ENCODE measurements around the gene SERPIND1. TPM values are rescaled to one million over a fixed set of nuclear protein-coding genes. Genes with fewer than 3 reads are reported as not detected.

SERPIND1 gene
- total and polyA plus RNA-seq, 2 of the 8 experiments (the other 6 are each of a cell fraction or from before 2014, with no cell fraction given), result not detected

GRCh38 chr22:20727118-20728015 lies 46.5 kb upstream of the SERPIND1 start:
- Histone ChIP-seq H3K27me3 (replicated peaks in 1 of 4; ENCODE audit: control insufficient read depth in 3 of 4, extremely low read depth in 1 of 4, insufficient read depth in 3 of 4, low read length in 3 of 4) (no peaks in the 10 kb centered on the region), H2BK5ac (ENCODE audit: low read depth, low read length) (no peak overlapping the region), H4K20me1 (replicated peaks in 1 of 2; ENCODE audit: control insufficient read depth in 1 of 2, insufficient read depth in 2 of 2, low read length in 2 of 2) (peaks cover 0 to 2% of the 10 kb centered on the region in 2 experiments), H3K79me1 (ENCODE audit: low read depth, low read length) (no peaks in the 10 kb centered on the region), H3K79me2 (ENCODE audit: control insufficient read depth in 1 of 2, insufficient read depth in 2 of 2, low read length in 2 of 2) (no peaks in the 10 kb centered on the region), H2AK5ac (ENCODE audit: low read depth, low read length) (no peak overlapping the region), H3K56ac (replicated peaks; ENCODE audit: insufficient read length, low read depth, low read length) (no peak overlapping the region), H4K91ac (replicated peaks; ENCODE audit: insufficient read length, low read length) (no peak overlapping the region), H4K5ac (ENCODE audit: insufficient read length, low read depth, low read length) (no peak overlapping the region), H3K18ac (ENCODE audit: extremely low read depth, low read length) (no peak overlapping the region), H2BK120ac (replicated peaks; ENCODE audit: low read depth, low read length) (no peak overlapping the region), H3K23me2 (ENCODE audit: low read depth, low read length) (no peaks in the 10 kb centered on the region; the same call in 1 of the 2 replicates), H3K9ac (replicated peaks in 1 of 4; ENCODE audit: extremely low read depth in 1 of 4, low read depth in 3 of 4, low read length in 3 of 4) (no peak overlapping the region), H3K14ac (ENCODE audit: insufficient read length) (no peak overlapping the region), H2BK12ac (ENCODE audit: low read depth, low read length) (no peak overlapping the region), H2BK15ac (ENCODE audit: low read length) (no peak overlapping the region), H3K4me1 (replicated peaks in 1 of 4; ENCODE audit: control insufficient read depth in 3 of 4, insufficient read depth in 4 of 4, low read length in 3 of 4) (no peaks in the 10 kb centered on the region), H3K27ac (ENCODE audit: low read depth, low read length) (no peak overlapping the region), H3K4ac (replicated peaks; ENCODE audit: insufficient read length, low read depth, low read length) (no peak overlapping the region), H2BK20ac (ENCODE audit: low read length) (no peak overlapping the region), H3K4me3 (ENCODE audit: extremely low read depth in 1 of 4, insufficient read depth in 2 of 4, low read depth in 3 of 4, low read length in 4 of 4) (no peak overlapping the region), H2AFZ (ENCODE audit: low read length) (no peak overlapping the region), H3K23ac (ENCODE audit: insufficient read length) (no peak overlapping the region), H3K36me3 (ENCODE audit: control insufficient read depth in 2 of 4, insufficient read depth in 4 of 4, low read length in 3 of 4) (peaks cover 0 to 3% (median under 1%) of the 10 kb centered on the region in 4 experiments; a peak in 2 of 8 replicates), H3K9me3 (ENCODE audit: insufficient read depth in 2 of 2, low read depth in 1 of 2, low read length in 1 of 2) (no peaks in the 10 kb centered on the region), H4K8ac (ENCODE audit: extremely low read depth, insufficient read depth, low read length) (no peak overlapping the region), H3K4me2 (ENCODE audit: insufficient read depth in 1 of 2, low read depth in 2 of 2, low read length in 2 of 2) (no peak overlapping the region)
- 88% methylated on average over 24 of the region's 29 CpGs; no CpG with 5 or more reads in 1 of the 2 experiments for WGBS, 2 experiments (ENCODE audit: extremely low coverage in 1 of 2, insufficient coverage in 1 of 2, insufficient read length in 1 of 2, insufficient replicate concordance in 2 of 2, low coverage in 1 of 2, low lambda C conversion rate in 2 of 2, missing lambda C conversion rate in 1 of 2)
- DNase-seq (ENCODE audit: low read depth in 1 of 2, low spot score in 2 of 2) (no peak), FAIRE-seq (no peak)
- ChIA-PET POLR2A (ENCODE audit: partially characterized antibody) (no interaction called here), CTCF (ENCODE audit: partially characterized antibody) (no interaction called here)
- no peak for TF ChIP-seq RAD21 (IDR thresholded peaks at IDR 0.05 in 1 of 2, conservative IDR thresholded peaks at IDR 0.05 in 1 of 2; ENCODE audit: low read depth in 2 of 2, low read length in 2 of 2)
- TF ChIP-seq KDM5A (IDR thresholded peaks at IDR 0.05; ENCODE audit: low read length), result no peak
- TF ChIP-seq SIRT6 (IDR thresholded peaks at IDR 0.05; ENCODE audit: low read length), result no peak
- no peak for TF ChIP-seq JUND (IDR thresholded peaks at IDR 0.05; ENCODE audit: low read length)
- TF ChIP-seq BCL11A (IDR thresholded peaks at IDR 0.05; ENCODE audit: low read depth in 2 of 2, low read length in 2 of 2), result no peak
- TF ChIP-seq CHD2 (IDR thresholded peaks at IDR 0.05; ENCODE audit: low read length), result no peak
- no peak for TF ChIP-seq YY1 (IDR thresholded peaks at IDR 0.05; ENCODE audit: low read depth, low read length)
- no peak for TF ChIP-seq TBP (IDR thresholded peaks at IDR 0.05; ENCODE audit: low read depth, low read length)
- TF ChIP-seq CEBPB (IDR thresholded peaks at IDR 0.05; ENCODE audit: low read depth, low read length), result no peak
- TF ChIP-seq GTF2F1 (IDR thresholded peaks at IDR 0.05; ENCODE audit: borderline replicate concordance, low read depth, low read length), result no peak
- no peak for TF ChIP-seq TCF12 (IDR thresholded peaks at IDR 0.05; ENCODE audit: low read depth, low read length)
- TF ChIP-seq, protein P1, sequence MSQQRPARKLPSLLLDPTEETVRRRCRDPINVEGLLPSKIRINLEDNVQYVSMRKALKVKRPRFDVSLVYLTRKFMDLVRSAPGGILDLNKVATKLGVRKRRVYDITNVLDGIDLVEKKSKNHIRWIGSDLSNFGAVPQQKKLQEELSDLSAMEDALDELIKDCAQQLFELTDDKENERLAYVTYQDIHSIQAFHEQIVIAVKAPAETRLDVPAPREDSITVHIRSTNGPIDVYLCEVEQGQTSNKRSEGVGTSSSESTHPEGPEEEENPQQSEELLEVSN (IDR thresholded peaks at IDR 0.05), result no peak
- no peak for TF ChIP-seq SP1 (IDR thresholded peaks at IDR 0.05; ENCODE audit: low read depth, low read length)

All from H1 (cell line).